Naive thymus-derived CD8-positive, alpha-beta T cell (primary cell): ENCODE measurements around the gene USP36. TPM values are rescaled to one million over a fixed set of nuclear protein-coding genes. Genes with fewer than 3 reads are reported as not detected.
"Not testable (repeated sequence)": the region's sequence is repeated elsewhere in the genome, so short reads cannot be mapped to it uniquely, and the experiment has no call there.

ENCODE experiments used
- ATAC-seq, 2 donors: fragments of 150-1000 bp; cut with Tn5 transposase in 1 of 2; sonication (Bioruptor Pico), chemical (Tn5 transposase) in 1 of 2; 1 replicate in 1 of 2; 2 replicates in 1 of 2; pipeline ENCODE4 v1.10.0; 2021; ENCODE audit warnings: mild to moderate bottlenecking in 2 of 2, moderate library complexity in 2 of 2
- POLR2A ChIA-PET: fragments of 350-600 bp; sonication (Branson Sonifier 250); formaldehyde crosslinking; loops from one replicate; lab custom pipeline; 2021; ENCODE audit warnings: antibody characterized with exemption; lab: Charles Lee
- DNase-seq, 10 donors: peaks; one replicate each; pipeline versions ENCODE4 v3.0.0 to v3.0.0-alpha.2; 2020 to 2022
- H3K27ac Mint-ChIP-seq, 10 donors: one replicate each; pipeline ENCODE4 v1.8.0; 2020 to 2022; ENCODE audit warnings: mild to moderate bottlenecking in 10 of 10, mixed read lengths in 10 of 10, moderate library complexity in 4 of 10, inconsistent platforms in 1 of 10
- H3K27me3 Mint-ChIP-seq, 5 donors: one replicate each; pipeline ENCODE4 v1.8.0; 2021 to 2022; ENCODE audit warnings: mixed read lengths in 5 of 5
- H3K36me3 Mint-ChIP-seq, 3 donors: one replicate each; pipeline ENCODE4 v1.8.0; 2020 to 2022; ENCODE audit warnings: mixed read lengths in 3 of 3, mild to moderate bottlenecking in 2 of 3, inconsistent platforms in 1 of 3
- H3K4me1 Mint-ChIP-seq, 4 donors: one replicate each; pipeline ENCODE4 v1.8.0; 2021 to 2022; ENCODE audit warnings: mixed read lengths in 4 of 4
- H3K4me3 Mint-ChIP-seq, 10 donors: one replicate each; pipeline ENCODE4 v1.8.0; 2020 to 2022; ENCODE audit warnings: mild to moderate bottlenecking in 10 of 10, mixed read lengths in 10 of 10, moderate library complexity in 6 of 10, inconsistent platforms in 1 of 10
- H3K9me3 Mint-ChIP-seq, 9 donors: one replicate each; pipeline ENCODE4 v1.8.0; 2020 to 2022; ENCODE audit warnings: mixed read lengths in 9 of 9, mild to moderate bottlenecking in 3 of 9, inconsistent platforms in 1 of 9, moderate library complexity in 1 of 9
- polyA plus RNA-seq, 3 donors: library from polyadenylated mRNA; unstranded; fragments of 300-500 nt; fragmentation: Illumina TruSeq; gene quantifications; one replicate each; pipeline ENCODE4 v1.2.3, GENCODE V29; 2021
- total RNA-seq, 8 experiments: library from RNA in 2 of 8; stranded (reverse) in 2 of 8; gene quantifications; one replicate each; pipeline ENCODE4 v1.2.3 and lab custom pipeline; 2021 to 2026

Gene USP36
- 100 to 1,000 TPM; 151 to 156 TPM for total RNA-seq
- 10 to 100 TPM; 27.5 to 45.1 (median 36.7) TPM for polyA plus RNA-seq
- 73.0 to 254 (median 120) reads per million in 6 experiments for total RNA-seq (lab: John Stamatoyannopoulos, UW)

GRCh38 chr17:78840780-78841611 lies at the start of gene USP36:
Gene USP36 (minus strand): TSS chr17:78840814. CDS start chr17:78836363, 4,451 bp downstream.
- Mint-ChIP-seq H3K4me3 (peak within 1 kb of the TSS; percentile 83 to 99 (median 95)), H3K4me1 (peaks cover 24 to 63% (median 48%) of the 10 kb centered on the region in 4 donors), H3K36me3 (peaks cover 2 to 26% (median 5%) of the 10 kb centered on the region in 3 donors), H3K9me3 (no peaks in the 10 kb centered on the region), H3K27ac (peak within 1 kb of the TSS; percentile 95 to 99 (median 98)), H3K27me3 (no peaks in the 10 kb centered on the region)
- POLR2A ChIA-PET, result interaction anchor here (1.4 to 3.0 kb wide), 6 partner anchors 22 to 60 kb away, joined by 3 to 23 read pairs (median 4); partner anchors contain the start of gene CYTH1
- DNase-seq, result peak; percentile 98 to 100 (median 100)
- ATAC-seq, result peak; percentile 84 to 86

- ATAC-seq, result peak; percentile 26 to 37
- not testable (repeated sequence) for H3K36me3 Mint-ChIP-seq, H3K9me3 Mint-ChIP-seq, DNase-seq, H3K27me3 Mint-ChIP-seq
- POLR2A ChIA-PET, result interaction anchor here (1.1 to 1.3 kb wide), 4 partner anchors 10 to 35 kb away, joined by 4 to 5 read pairs (median 4); partner anchors contain the start of gene TIMP2
- H3K27ac Mint-ChIP-seq, result peak overlapping the region; percentile 68 to 96 (median 91)
- H3K4me1 Mint-ChIP-seq, result peaks cover 19 to 54% (median 43%) of the 10 kb centered on the region in 4 donors
- H3K4me3 Mint-ChIP-seq, result peak overlapping the region in 7 of 10 donors; percentile 7 to 80 (median 60)
These were observed 49.5 kb upstream of the USP36 start for GRCh38 chr17:78890096-78890495.

- Mint-ChIP-seq H3K9me3 (no peaks in the 10 kb centered on the region), H3K4me1 (peaks cover 19 to 53% (median 44%) of the 10 kb centered on the region in 4 donors), H3K27ac (peak overlapping the region; percentile 46 to 96 (median 91)), H3K27me3 (no peaks in the 10 kb centered on the region), H3K4me3 (peak overlapping the region; percentile 18 to 80 (median 44)), H3K36me3 (no peaks in the 10 kb centered on the region)
- POLR2A ChIA-PET, result interaction anchor here (0.8 to 1.2 kb wide), 2 partner anchors 33 to 35 kb away, joined by 3 to 4 read pairs; partner anchors contain the start of gene TIMP2
- peak in 1 of 10 donors; percentile 30 for DNase-seq
- no peak for ATAC-seq
These were observed 48.9 kb upstream of the USP36 start for GRCh38 chr17:78889531-78889930.

- peaks cover 19 to 52% (median 44%) of the 10 kb centered on the region in 4 donors for H3K4me1 Mint-ChIP-seq
- H3K27me3 Mint-ChIP-seq, result no peaks in the 10 kb centered on the region
- H3K9me3 Mint-ChIP-seq, result no peaks in the 10 kb centered on the region
- ATAC-seq (peak in 1 of 2 donors; percentile 37), DNase-seq (peak in 1 of 10 donors; percentile 25)
- H3K27ac Mint-ChIP-seq, result peak overlapping the region; percentile 46 to 96 (median 91)
- H3K36me3 Mint-ChIP-seq, result no peaks in the 10 kb centered on the region
- POLR2A ChIA-PET, result interaction anchor here (0.8 to 1.2 kb wide), 2 partner anchors 34 to 36 kb away, joined by 3 to 4 read pairs; partner anchors contain the start of gene TIMP2
- peak overlapping the region in 9 of 10 donors; percentile 18 to 80 (median 52) for H3K4me3 Mint-ChIP-seq
These were observed 48.4 kb upstream of the USP36 start for GRCh38 chr17:78888941-78889518.

- POLR2A ChIA-PET, result no interaction called here
- Mint-ChIP-seq H3K27ac (peak overlapping the region in 2 of 10 donors; percentile 16 to 47), H3K4me3 (no peak overlapping the region), H3K4me1 (peaks cover 21 to 58% (median 47%) of the 10 kb centered on the region in 4 donors), H3K9me3 (no peaks in the 10 kb centered on the region), H3K27me3 (no peaks in the 10 kb centered on the region), H3K36me3 (no peaks in the 10 kb centered on the region)
- ATAC-seq, result no peak
- no peak for DNase-seq
These were observed 46.3 kb upstream of the USP36 start for GRCh38 chr17:78886954-78887353.

- POLR2A ChIA-PET, result no interaction called here
- DNase-seq, result no peak
- Mint-ChIP-seq H3K36me3 (no peaks in the 10 kb centered on the region), H3K4me3 (no peak overlapping the region), H3K27ac (no peak overlapping the region), H3K4me1 (peaks cover 14 to 48% (median 37%) of the 10 kb centered on the region in 4 donors), H3K9me3 (no peaks in the 10 kb centered on the region), H3K27me3 (no peaks in the 10 kb centered on the region)
- ATAC-seq, result no peak
These were observed 45.3 kb upstream of the USP36 start for GRCh38 chr17:78885956-78886355.

GRCh38 chr17:78884876-78885667 lies 44.5 kb upstream of the USP36 start:
- Mint-ChIP-seq H3K9me3 (no peaks in the 10 kb centered on the region), H3K36me3 (no peaks in the 10 kb centered on the region), H3K27ac (peak overlapping the region in 2 of 10 donors; percentile 32 to 69), H3K4me1 (peaks cover 11 to 43% (median 32%) of the 10 kb centered on the region in 4 donors), H3K27me3 (no peaks in the 10 kb centered on the region), H3K4me3 (no peak overlapping the region)
- ATAC-seq (no peak), DNase-seq (no peak)
- POLR2A ChIA-PET, result no interaction called here

GRCh38 chr17:78884148-78884825 lies 43.7 kb upstream of the USP36 start:
- ATAC-seq (no peak), DNase-seq (no peak)
- Mint-ChIP-seq H3K4me1 (peaks cover 17 to 41% (median 34%) of the 10 kb centered on the region in 4 donors), H3K27ac (peak overlapping the region in 2 of 10 donors; percentile 6 to 61), H3K27me3 (no peaks in the 10 kb centered on the region), H3K4me3 (peak overlapping the region in 3 of 10 donors; percentile 4 to 60 (median 59)), H3K9me3 (no peaks in the 10 kb centered on the region), H3K36me3 (no peaks in the 10 kb centered on the region)
- POLR2A ChIA-PET, result interaction anchor here (1.3 kb wide), 1 partner anchor 32 kb away, joined by 3 read pairs; no protein-coding TSS in a partner anchor

- H3K36me3 Mint-ChIP-seq, result no peaks in the 10 kb centered on the region
- H3K27me3 Mint-ChIP-seq, result no peaks in the 10 kb centered on the region
- DNase-seq (peak in 4 of 10 donors; percentile 5 to 28 (median 19)), ATAC-seq (peak; percentile 48 to 57)
- POLR2A ChIA-PET, result interaction anchor here (0.5 to 1.3 kb wide), 2 partner anchors 26 to 33 kb away, joined by 3 read pairs; no protein-coding TSS in a partner anchor
- no peaks in the 10 kb centered on the region for H3K9me3 Mint-ChIP-seq
- peaks cover 18 to 41% (median 33%) of the 10 kb centered on the region in 4 donors for H3K4me1 Mint-ChIP-seq
- peak overlapping the region in 7 of 10 donors; percentile 15 to 86 (median 61) for H3K27ac Mint-ChIP-seq
- H3K4me3 Mint-ChIP-seq, result peak overlapping the region; percentile 3 to 76 (median 62)
These were observed 43.0 kb upstream of the USP36 start for GRCh38 chr17:78883533-78884131.

GRCh38 chr17:78883089-78883532 lies 42.5 kb upstream of the USP36 start:
- peaks cover 19 to 42% (median 35%) of the 10 kb centered on the region in 4 donors for H3K4me1 Mint-ChIP-seq
- DNase-seq (no peak), ATAC-seq (peak in 1 of 2 donors; percentile 9)
- POLR2A ChIA-PET, result interaction anchor here (1.3 kb wide), 1 partner anchor 33 kb away, joined by 3 read pairs; no protein-coding TSS in a partner anchor
- peak overlapping the region in 9 of 10 donors; percentile 41 to 86 (median 69) for H3K27ac Mint-ChIP-seq
- H3K36me3 Mint-ChIP-seq, result no peaks in the 10 kb centered on the region
- H3K27me3 Mint-ChIP-seq, result peaks cover 0 to 1% (median 0%) of the 10 kb centered on the region in 5 donors
- H3K4me3 Mint-ChIP-seq, result peak overlapping the region; percentile 3 to 77 (median 63)
- H3K9me3 Mint-ChIP-seq, result no peaks in the 10 kb centered on the region
